Measurements from ENCODE around the gene ADGRL3. TPM values are rescaled to one million over a fixed set of nuclear protein-coding genes. Genes with fewer than 3 reads are reported as not detected.

The ADGRL3 gene
- total and polyA plus RNA-seq, 4 donors = 0.07 to 1.7 (median 0.82) TPM

GRCh38 chr4:61301271-61301670 lies 101.1 kb downstream of the ADGRL3 start:
- H3K4me3 ChIP-seq (ENCODE audit: low read depth in 1 of 3, low read length in 3 of 3) = no peak overlapping the region
- TF ChIP-seq GABPA (IDR thresholded peaks at IDR 0.05 in 1 of 2, conservative IDR thresholded peaks at IDR 0.05 in 1 of 2) (no peak), ZBTB33 (IDR thresholded peaks at IDR 0.05) (no peak), HNF4A (conservative IDR thresholded peaks at IDR 0.05) (no peak), CTCF (IDR thresholded peaks at IDR 0.05; ENCODE audit: low read depth, low read length, missing input control) (no peak), JUND (IDR thresholded peaks at IDR 0.05) (no peak), MAX (IDR thresholded peaks at IDR 0.05) (no peak)
- 53% methylated on average over 3 of the region's 3 CpGs for WGBS
- H3K27me3 ChIP-seq (ENCODE audit: control insufficient read depth in 4 of 4, insufficient read depth in 4 of 4, low read length in 3 of 4) = peaks cover 0 to 2% (median 0%) of the 10 kb centered on the region in 4 donors
- H3K27ac ChIP-seq (ENCODE audit: low read depth in 1 of 2, low read length in 2 of 2) = no peak overlapping the region
- no peak overlapping the region for H3K9ac ChIP-seq (ENCODE audit: low read depth in 1 of 2, low read length in 2 of 2)
- H3K36me3 ChIP-seq (ENCODE audit: control insufficient read depth in 4 of 4, insufficient read depth in 3 of 4, low read depth in 1 of 4, low read length in 3 of 4) = no peaks in the 10 kb centered on the region
- DNase-seq (ENCODE audit: low spot score) = no peak
- H3K9me3 ChIP-seq (ENCODE audit: control insufficient read depth in 4 of 4, low read length in 3 of 4) = no peaks in the 10 kb centered on the region
- peaks cover 0 to under 1% (median 0%) of the 10 kb centered on the region in 4 donors for H3K4me1 ChIP-seq (ENCODE audit: control insufficient read depth in 4 of 4, insufficient read depth in 4 of 4, low read length in 3 of 4)

GRCh38 chr4:61308033-61308432 lies 107.9 kb downstream of the ADGRL3 start:
- H3K9ac ChIP-seq (ENCODE audit: low read depth in 1 of 2, low read length in 2 of 2) = no peak overlapping the region
- no peaks in the 10 kb centered on the region for H3K36me3 ChIP-seq (ENCODE audit: control insufficient read depth in 4 of 4, insufficient read depth in 3 of 4, low read depth in 1 of 4, low read length in 3 of 4)
- no peak overlapping the region for H3K27ac ChIP-seq (ENCODE audit: low read depth in 1 of 2, low read length in 2 of 2)
- DNase-seq (ENCODE audit: low spot score) = no peak
- WGBS = 92% methylated on average over 2 of the region's 2 CpGs
- TF ChIP-seq FOXA1 (IDR thresholded peaks at IDR 0.05) (no peak), RXRA (IDR thresholded peaks at IDR 0.05) (no peak), CTCF (IDR thresholded peaks at IDR 0.05; ENCODE audit: low read depth, low read length, missing input control) (no peak), REST (IDR thresholded peaks at IDR 0.05) (no peak), ZBTB33 (IDR thresholded peaks at IDR 0.05) (no peak), NR2F2 (IDR thresholded peaks at IDR 0.05) (no peak)
- no peaks in the 10 kb centered on the region for H3K4me1 ChIP-seq (ENCODE audit: control insufficient read depth in 4 of 4, insufficient read depth in 4 of 4, low read length in 3 of 4)
- peaks cover 0 to 2% (median 0%) of the 10 kb centered on the region in 4 donors for H3K27me3 ChIP-seq (ENCODE audit: control insufficient read depth in 4 of 4, insufficient read depth in 4 of 4, low read length in 3 of 4)
- no peak overlapping the region for H3K4me3 ChIP-seq (ENCODE audit: low read depth in 1 of 3, low read length in 3 of 3)
- no peaks in the 10 kb centered on the region for H3K9me3 ChIP-seq (ENCODE audit: control insufficient read depth in 4 of 4, low read length in 3 of 4)

All from liver (tissue), 9 donors.